Erythroblast (primary cell): ENCODE data around the gene LSAMP.
A peak's percentile ranks its signal among the peaks of the same experiment; 100 is the strongest.
"Not testable (repeated sequence)": the region's sequence is repeated elsewhere in the genome, so short reads cannot be mapped to it uniquely, and the experiment has no call there.

Experiments used
- DNase-seq, 2 experiments: peaks; one replicate each; lab custom pipeline; 2025; lab: John Stamatoyannopoulos, UW
- GATA1 ChIP-seq: IDR thresholded peaks from 2 replicates; pipeline ENCODE4 v1.6.1; 2011; ENCODE audit warnings: low read depth, mild to moderate bottlenecking, control low read depth, low read length, moderate library complexity
- POLR2A ChIP-seq: IDR thresholded peaks from 2 replicates; pipeline ENCODE4 v1.6.1; 2011; ENCODE audit warnings: mild to moderate bottlenecking, low read length

LSAMP gene

DNA sequence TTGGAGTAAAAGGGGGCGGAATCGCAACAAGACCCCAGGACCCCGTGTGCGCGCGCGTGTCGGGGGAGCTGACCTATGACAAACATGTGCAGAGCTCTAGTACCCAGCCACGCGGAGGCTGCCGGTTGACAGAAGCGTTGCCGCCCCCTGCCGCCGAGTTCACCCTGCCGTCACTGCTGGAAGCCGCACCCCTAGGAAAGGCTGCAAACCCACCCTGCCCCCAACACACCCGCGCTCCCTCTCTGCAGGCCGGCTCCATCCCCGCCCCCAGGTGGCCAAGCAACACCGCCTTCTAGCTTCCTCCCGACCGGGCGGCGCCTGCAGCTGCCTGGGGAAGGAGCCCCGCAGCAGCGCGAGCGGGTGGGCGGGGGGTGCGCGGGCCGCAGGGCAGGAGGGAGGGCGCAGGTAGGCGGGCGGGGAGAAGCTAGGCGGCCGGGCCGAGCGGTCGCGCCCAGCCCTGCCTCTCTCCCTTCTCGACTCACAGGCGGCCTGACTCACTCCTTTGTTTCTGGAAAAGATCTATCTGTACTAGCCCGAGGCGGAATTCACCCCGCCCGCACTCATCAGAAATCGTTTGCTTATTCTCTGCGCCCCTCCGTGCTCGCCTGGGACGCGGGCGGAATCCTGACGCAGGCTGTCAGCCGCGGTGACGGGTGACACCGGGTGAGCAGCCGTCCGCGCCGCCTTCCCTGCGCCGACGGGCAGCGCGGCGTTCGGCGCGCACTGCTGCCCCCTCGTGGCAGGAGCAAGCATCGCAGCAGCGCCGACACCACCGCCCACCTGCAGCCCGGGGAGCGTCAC lies 661.1 kb downstream of the LSAMP start:
- DNase-seq = peak; percentile 88 to 89
- no peak for TF ChIP-seq POLR2A
- TF ChIP-seq GATA1 = no peak

DNA sequence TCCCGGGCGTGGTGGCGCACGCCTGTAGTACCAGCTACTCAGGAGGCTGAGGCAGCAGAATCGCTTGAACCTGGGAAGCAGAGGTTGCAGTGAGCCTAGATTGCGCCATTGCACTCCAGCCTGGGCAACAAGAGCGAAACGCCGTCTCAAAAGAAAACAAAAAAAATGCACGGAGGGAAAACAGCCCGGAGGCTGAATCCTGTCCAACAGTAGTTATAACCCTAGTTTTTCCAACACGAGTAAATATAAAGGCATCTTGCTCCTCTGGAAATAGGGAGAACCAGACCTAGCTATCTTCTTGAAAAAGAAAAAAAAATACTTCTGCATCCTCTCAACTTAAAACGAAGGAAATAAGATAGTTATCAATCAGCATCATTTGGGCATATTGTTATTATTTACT lies 661.9 kb downstream of the LSAMP start:
- not testable (repeated sequence) for DNase-seq

DNA sequence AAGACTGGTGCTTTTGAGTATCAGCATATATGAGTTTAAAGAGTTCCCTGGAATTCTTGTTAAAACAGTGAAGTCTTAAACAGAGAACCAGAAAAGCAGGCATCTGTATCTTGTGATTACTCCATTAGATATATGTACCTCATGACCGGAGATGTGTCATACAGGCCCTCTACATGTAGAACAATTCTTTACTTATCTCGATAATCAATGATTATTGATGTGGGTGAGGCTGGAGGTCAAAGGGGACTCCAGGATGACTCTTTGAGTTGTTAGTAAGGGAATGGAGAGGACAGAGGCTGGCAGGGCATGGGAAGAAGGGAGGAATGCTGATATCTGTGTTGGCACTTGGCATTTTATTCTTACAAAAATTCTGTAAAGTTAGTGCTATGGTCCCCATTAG lies 666.3 kb downstream of the LSAMP start:
- TF ChIP-seq POLR2A (no peak), GATA1 (no peak)

DNA sequence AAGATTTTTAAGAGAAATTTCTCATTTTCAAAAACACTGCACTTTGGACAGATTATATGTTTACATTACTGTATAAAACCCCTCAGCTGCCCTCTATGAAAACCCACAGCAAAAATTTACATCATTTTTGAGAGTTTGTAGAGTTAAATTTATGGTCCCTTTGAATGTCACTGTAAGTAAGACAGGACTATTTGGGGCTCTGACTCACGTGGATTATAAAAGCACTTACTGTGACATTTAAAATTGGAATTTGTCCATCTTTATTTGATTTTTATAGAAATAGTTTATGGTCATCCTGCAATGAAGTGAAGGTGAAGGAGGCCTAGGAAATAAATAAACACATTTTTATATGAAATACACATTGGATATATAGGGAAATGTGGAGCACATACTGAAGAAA lies 672.3 kb downstream of the LSAMP start:
- DNase-seq = no peak
- TF ChIP-seq GATA1 (no peak), POLR2A (no peak)

More for the DNA sequence above, 666.3 kb downstream of the LSAMP start:
- no peak for DNase-seq

DNA sequence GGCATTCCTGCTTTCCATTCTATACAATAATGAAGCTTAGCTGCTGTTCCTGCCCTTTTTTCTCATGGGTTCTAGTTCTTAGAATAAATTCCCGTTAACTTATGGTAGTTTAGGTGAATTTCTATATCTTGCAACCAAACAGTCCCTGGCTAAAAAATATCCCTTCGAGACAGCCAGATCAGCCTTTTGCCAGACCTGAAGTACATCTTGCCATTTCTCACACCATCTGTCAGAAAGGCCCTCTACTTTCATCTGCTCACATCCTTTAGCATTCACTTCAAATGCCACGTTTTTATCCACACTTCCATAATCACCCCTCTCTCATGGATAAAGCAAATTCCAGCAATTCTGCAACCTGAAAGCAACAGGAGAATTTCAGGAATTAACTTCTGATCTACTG lies 676.6 kb downstream of the LSAMP start:
- DNase-seq = no peak
- TF ChIP-seq POLR2A = no peak
- no peak for TF ChIP-seq GATA1

DNA sequence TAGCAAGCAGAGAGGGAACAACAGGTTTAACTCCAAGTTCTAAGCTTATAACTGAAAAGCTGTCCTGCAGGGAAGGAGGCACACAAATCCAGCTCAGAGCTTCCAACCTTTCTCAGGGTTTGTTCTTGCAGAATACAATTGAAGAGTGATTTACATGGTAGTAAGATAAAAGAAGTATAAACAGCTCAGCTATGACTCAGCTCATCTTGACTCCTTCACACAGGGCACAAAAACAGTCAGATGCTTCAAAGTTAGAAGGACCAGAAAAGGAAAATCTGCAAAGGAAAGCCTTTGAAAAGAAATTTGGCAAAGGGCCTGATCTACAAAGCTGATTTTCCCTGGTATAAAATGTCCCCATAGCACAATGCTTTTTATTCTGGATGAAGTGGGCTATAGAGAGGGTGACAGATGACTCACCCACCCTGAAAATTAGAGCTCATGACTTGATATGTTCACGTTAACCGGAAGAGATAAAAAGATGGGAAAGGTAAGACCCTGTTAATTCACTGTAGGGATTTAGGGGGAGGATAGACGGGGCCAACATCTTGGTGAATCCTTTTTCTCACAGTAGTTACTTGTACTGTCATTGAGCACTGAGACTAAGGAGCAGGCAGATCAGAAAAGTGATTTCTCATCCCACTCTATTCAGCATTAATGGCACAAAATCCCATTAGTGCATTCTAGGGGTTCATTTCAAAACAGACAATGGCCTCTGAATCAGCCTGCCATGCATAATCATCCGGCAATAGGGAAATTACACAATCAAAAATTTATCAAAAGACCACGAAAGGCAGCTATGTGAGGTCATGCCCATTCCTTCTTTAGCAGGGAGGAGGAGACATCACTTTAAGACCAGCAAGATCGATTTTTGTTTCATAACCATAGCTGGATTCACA lies 678.5 kb downstream of the LSAMP start:
- TF ChIP-seq POLR2A (no peak), GATA1 (no peak)

DNA sequence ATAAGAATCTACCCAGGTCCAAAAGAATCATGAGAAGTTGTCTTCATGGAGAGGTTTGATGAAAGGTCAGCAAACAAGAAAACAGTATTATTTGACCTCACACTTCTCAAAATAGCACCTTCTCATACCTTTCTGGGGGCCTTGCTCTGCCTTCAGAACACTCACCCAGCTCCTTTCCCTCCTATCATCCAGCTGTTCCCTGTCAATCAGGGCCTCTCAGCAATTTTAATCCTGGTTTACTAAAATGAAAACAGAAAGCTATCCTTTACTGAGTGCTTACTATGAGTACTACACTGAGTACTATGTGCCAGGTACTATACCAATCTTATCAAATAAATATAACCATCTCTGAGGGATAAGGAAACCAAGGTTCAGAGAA lies 683.4 kb downstream of the LSAMP start:
- no peak for DNase-seq
- TF ChIP-seq POLR2A = no peak
- TF ChIP-seq GATA1 = no peak

More for the DNA sequence above, 678.5 kb downstream of the LSAMP start:
- DNase-seq = no peak

DNA sequence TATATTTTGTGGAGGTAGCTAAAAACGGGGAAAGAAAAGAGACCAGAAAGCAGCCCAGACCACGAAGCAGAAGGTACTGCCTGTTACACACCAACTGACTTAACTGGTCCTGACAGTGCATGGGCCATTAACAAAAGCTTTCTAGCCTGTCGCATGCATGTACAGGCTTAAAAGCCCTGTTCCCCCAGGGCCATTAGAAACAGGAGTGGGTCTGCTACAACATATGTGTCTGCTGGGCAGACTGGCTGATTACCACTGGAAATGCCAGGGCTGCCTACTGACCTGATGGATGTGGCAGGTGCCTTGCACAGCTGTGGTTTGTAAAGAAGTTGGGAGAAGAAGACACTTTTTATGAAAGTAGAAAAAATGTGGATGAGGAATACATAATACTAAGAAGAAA lies 684.6 kb downstream of the LSAMP start:
- TF ChIP-seq POLR2A (no peak), GATA1 (no peak)
- no peak for DNase-seq

DNA sequence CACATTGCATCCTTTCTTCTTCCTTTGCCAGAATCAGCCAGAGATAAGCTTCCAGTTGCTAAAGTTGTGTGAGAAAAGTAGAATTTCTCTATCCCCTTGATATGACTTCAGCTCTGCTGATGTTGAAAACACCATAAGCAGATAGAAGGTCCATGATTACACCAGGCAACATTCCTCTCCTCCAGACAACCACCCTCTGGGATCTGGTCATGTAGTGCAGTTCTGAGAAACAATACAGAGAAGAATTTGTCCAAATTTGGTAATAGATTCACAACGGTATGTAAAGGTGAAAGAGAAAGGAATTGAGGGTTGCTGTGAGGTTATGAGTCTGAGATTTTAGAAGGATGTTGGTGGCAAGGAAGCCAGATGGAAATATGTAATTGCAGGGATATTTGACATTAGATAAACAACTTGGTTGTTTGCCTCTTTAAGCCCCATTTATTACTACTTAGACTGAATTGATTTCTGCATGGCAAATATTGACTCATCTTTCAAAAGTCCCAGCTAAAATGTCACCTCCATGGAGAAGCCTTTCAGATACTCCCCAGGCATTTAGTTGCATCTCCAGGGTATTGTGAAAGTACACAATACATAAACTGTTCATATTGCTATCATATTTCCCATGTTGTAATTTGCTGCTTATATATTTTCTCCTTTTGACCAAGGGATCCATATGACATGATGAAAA lies 687.1 kb downstream of the LSAMP start:
- TF ChIP-seq POLR2A (no peak), GATA1 (no peak)
- DNase-seq = no peak

DNA sequence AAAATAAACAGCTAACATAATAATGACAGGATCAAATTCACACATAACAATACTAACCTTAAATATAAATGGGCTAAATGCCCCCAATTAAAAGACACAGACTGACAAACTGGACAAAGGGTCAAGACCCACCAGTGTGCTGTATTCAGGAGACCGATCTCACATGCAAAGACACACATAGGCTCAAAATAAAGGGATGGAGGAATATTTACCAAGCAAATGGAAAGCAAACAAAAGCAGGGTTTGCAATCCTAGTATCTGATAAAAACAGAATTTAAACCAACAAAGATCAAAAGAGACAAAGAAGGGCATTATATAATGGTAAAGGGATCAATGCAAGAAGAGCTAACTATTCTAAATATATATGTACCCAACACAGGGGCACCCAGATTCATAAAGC lies 692.3 kb downstream of the LSAMP start:
- not testable (repeated sequence) for DNase-seq
